Fibroblast of lung (primary cell): ENCODE data around the gene FHOD3. TPM values are rescaled to one million over a fixed set of nuclear protein-coding genes. Genes with fewer than 3 reads are reported as not detected.

Experiments used
- DNase-seq, 2 donors: peaks; one replicate each; pipeline versions ENCODE4 v3.0.0 to v3.0.0-alpha.2; 2010; ENCODE audit warnings: low read depth in 2 of 2
- H2AFZ ChIP-seq: 2 replicates; pipeline ENCODE4 v1.5.1; 2012; ENCODE audit warnings: low read length, control low read depth, inconsistent platforms
- H3K27ac ChIP-seq: 2 replicates; pipeline ENCODE4 v1.5.1; 2011; ENCODE audit warnings: low read length, control low read depth; ENCODE audit not compliant: insufficient read depth
- H3K27me3 ChIP-seq: 2 replicates; pipeline ENCODE4 v1.5.1; 2011; ENCODE audit warnings: mild to moderate bottlenecking, low read length; ENCODE audit not compliant: control insufficient read depth, insufficient read depth
- H3K36me3 ChIP-seq: 2 replicates; pipeline ENCODE4 v1.5.1; 2011; ENCODE audit warnings: low read length; ENCODE audit not compliant: control insufficient read depth, insufficient read depth
- H3K4me1 ChIP-seq: 2 replicates; pipeline ENCODE4 v1.5.1; 2011; ENCODE audit warnings: low read length; ENCODE audit not compliant: control insufficient read depth, insufficient read depth; ENCODE audit errors: extremely low read depth
- H3K4me2 ChIP-seq: 2 replicates; pipeline ENCODE4 v1.5.1; 2011; ENCODE audit warnings: low read length, control low read depth; ENCODE audit not compliant: insufficient read depth; ENCODE audit errors: extremely low read depth
- H3K4me3 ChIP-seq, 4 experiments: fragments of 200-600 bp in 1 of 4; sonication (generic) in 1 of 4; replicated peaks in 1 of 4; 2 replicates each; pipeline ENCODE4 v1.5.1; 2011 to 2016; ENCODE audit warnings: low read length in 4 of 4, low read depth in 3 of 4, mild to moderate bottlenecking in 3 of 4, control low read depth in 2 of 4, inconsistent platforms in 1 of 4, mixed read lengths in 1 of 4; ENCODE audit not compliant: insufficient read depth in 1 of 4; ENCODE audit errors: control extremely low read depth in 1 of 4
- H3K79me2 ChIP-seq: 2 replicates; pipeline ENCODE4 v1.5.1; 2012; ENCODE audit warnings: mild to moderate bottlenecking, low read length, inconsistent platforms; ENCODE audit not compliant: control insufficient read depth, insufficient read depth
- H3K9ac ChIP-seq: 2 replicates; pipeline ENCODE4 v1.5.1; 2011; ENCODE audit warnings: mild to moderate bottlenecking, low read length, control low read depth; ENCODE audit not compliant: insufficient read depth
- H3K9me3 ChIP-seq: 2 replicates; pipeline ENCODE4 v1.5.1; 2012; ENCODE audit warnings: low read depth, low read length; ENCODE audit not compliant: control insufficient read depth, insufficient read depth
- H4K20me1 ChIP-seq: 2 replicates; pipeline ENCODE4 v1.5.1; 2011; ENCODE audit warnings: low read length; ENCODE audit not compliant: control insufficient read depth, insufficient read depth; ENCODE audit errors: extremely low read depth
- CTCF ChIP-seq, 2 donors: IDR thresholded peaks in 1 of 2; conservative IDR thresholded peaks in 1 of 2; 1 replicate in 1 of 2; 2 replicates in 1 of 2; pipeline ENCODE4 v1.5.1; 2011 to 2012; ENCODE audit warnings: low read length in 2 of 2, control low read depth in 1 of 2, inconsistent platforms in 1 of 2, low read depth in 1 of 2, mild to moderate bottlenecking in 1 of 2
- EZH2 ChIP-seq: IDR thresholded peaks from 2 replicates; pipeline ENCODE4 v1.5.1; 2012; ENCODE audit warnings: low read length, control low read depth, mild to moderate bottlenecking; ENCODE audit errors: missing control alignments
- polyA plus RNA-seq, 2 donors: library from polyadenylated mRNA; depleted of rRNA in 1 of 2; stranded (reverse) in 1 of 2; unstranded in 1 of 2; fragments of >200 nt; gene quantifications; 2 replicates each; pipeline ENCODE4 v1.2.1, GENCODE V29; 2011 to 2012; ENCODE audit warnings: missing spikeins in 1 of 2
- total RNA-seq: library from RNA; depleted of rRNA; stranded (reverse); fragments of >200 nt; gene quantifications from 2 replicates; pipeline ENCODE4 v1.2.1, GENCODE V29; 2014

The FHOD3 gene
- total and polyA plus RNA-seq, 2 donors (not counting 1 experiment from before 2014, with no cell fraction given) = 16.1 to 28.2 TPM

DNA sequence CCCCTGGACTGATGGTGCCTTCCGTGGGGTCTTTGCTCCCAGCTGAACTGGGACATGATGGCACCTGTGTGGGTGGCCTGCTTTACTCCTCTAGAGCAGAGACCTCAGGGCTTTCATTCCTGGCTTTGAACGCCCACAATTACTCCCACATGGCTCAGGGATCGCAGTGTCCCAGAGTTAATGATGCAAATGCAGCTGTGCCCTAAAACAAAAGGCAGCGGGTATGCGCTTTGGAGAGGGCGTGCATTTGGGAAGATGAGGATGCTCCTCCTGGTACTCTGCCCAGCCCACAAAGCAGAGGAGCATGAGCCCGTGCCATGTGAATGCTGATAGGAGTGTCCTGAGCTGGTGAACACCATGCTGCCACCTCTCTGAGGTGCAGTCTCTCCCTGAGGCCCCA lies 173.4 kb downstream of the FHOD3 start:
- H3K27ac ChIP-seq = no peak overlapping the region
- H3K36me3 ChIP-seq = no peaks in the 10 kb centered on the region
- H3K4me2 ChIP-seq = no peak overlapping the region
- no peaks in the 10 kb centered on the region for H3K9me3 ChIP-seq
- H3K4me1 ChIP-seq = no peaks in the 10 kb centered on the region
- no peak overlapping the region for H2AFZ ChIP-seq
- no peak overlapping the region for H3K9ac ChIP-seq
- H3K79me2 ChIP-seq = no peaks in the 10 kb centered on the region
- H3K4me3 ChIP-seq = no peak overlapping the region
- no peaks in the 10 kb centered on the region for H3K27me3 ChIP-seq
- DNase-seq = no peak
- TF ChIP-seq CTCF (conservative IDR thresholded peaks at IDR 0.05 in 1 of 2, IDR thresholded peaks at IDR 0.05 in 1 of 2; ENCODE audit: low read depth in 1 of 2, low read length in 2 of 2) = no peak
- TF ChIP-seq EZH2 = no peak
- H4K20me1 ChIP-seq = no peaks in the 10 kb centered on the region

DNA sequence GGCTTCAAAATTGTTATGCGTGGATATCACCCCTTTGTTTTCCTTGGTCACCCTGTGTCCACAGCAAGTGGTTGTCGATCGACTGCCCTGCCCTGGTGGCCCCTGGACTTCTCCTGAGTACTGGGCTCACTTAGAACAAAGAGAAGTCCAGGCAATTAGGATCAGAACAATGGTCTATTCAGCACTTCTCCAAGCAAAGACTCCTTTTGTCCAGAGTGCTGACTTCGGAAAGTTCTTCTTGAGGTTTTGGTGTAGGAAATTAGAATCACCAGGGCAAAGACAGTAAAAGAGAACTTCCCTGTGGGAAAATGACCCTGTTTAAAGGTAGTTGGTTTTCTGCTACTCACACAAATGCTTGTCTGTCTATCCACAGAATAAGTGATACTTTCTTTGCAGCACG lies 173.9 kb downstream of the FHOD3 start:
- no peak for DNase-seq
- Histone ChIP-seq H3K79me2 (no peaks in the 10 kb centered on the region), H3K27ac (no peak overlapping the region), H3K27me3 (no peaks in the 10 kb centered on the region), H3K4me1 (no peaks in the 10 kb centered on the region), H3K9me3 (no peaks in the 10 kb centered on the region), H3K36me3 (no peaks in the 10 kb centered on the region), H3K4me3 (no peak overlapping the region), H4K20me1 (no peaks in the 10 kb centered on the region), H3K9ac (no peak overlapping the region), H3K4me2 (no peak overlapping the region), H2AFZ (no peak overlapping the region)
- TF ChIP-seq EZH2 = no peak
- no peak for TF ChIP-seq CTCF (conservative IDR thresholded peaks at IDR 0.05 in 1 of 2, IDR thresholded peaks at IDR 0.05 in 1 of 2; ENCODE audit: low read depth in 1 of 2, low read length in 2 of 2)

DNA sequence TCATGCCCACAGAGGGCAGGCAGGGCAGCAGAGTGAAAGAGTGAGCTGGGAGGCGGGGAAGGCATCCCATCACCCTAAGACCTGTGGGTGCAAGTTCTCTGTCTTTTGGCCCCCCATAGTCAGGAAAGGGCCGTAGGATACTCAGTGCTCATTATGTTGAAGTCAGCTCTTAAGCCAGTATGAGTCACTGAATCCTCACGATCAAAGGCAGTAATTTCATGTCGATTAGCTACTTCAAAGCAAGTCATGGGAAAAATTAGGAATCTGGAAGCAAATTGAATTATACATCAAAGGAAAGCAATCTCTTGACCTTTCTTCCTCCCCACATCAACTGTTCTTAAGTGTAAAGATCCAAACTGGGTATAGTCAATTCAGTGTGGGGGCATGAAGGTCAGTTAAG lies 178.9 kb downstream of the FHOD3 start:
- peak in 1 of 2 donors; percentile 24 for DNase-seq
- H3K4me2 ChIP-seq = no peak overlapping the region
- TF ChIP-seq EZH2 (no peak), CTCF (conservative IDR thresholded peaks at IDR 0.05 in 1 of 2, IDR thresholded peaks at IDR 0.05 in 1 of 2; ENCODE audit: low read depth in 1 of 2, low read length in 2 of 2) (no peak)
- no peaks in the 10 kb centered on the region for H3K36me3 ChIP-seq
- no peaks in the 10 kb centered on the region for H3K27me3 ChIP-seq
- no peak overlapping the region for H3K27ac ChIP-seq
- H3K4me3 ChIP-seq = no peak overlapping the region
- no peaks in the 10 kb centered on the region for H3K79me2 ChIP-seq
- H3K9ac ChIP-seq = no peak overlapping the region
- H4K20me1 ChIP-seq = peaks cover 2% of the 10 kb centered on the region
- H3K4me1 ChIP-seq = no peaks in the 10 kb centered on the region
- H2AFZ ChIP-seq = no peak overlapping the region
- H3K9me3 ChIP-seq = no peaks in the 10 kb centered on the region
